GM15510 (cell line): ENCODE measurements around the gene HSPA12B.

Experiments
- POLR2A ChIP-seq: IDR thresholded peaks from 3 replicates; pipeline ENCODE4 v1.6.1; 2011; ENCODE audit warnings: borderline replicate concordance; ENCODE audit not compliant: insufficient read length; ENCODE audit errors: extremely low read depth

The HSPA12B gene

GRCh38 chr20:3794701-3795420 is 62.4 kb downstream of the HSPA12B start:
- no peak for TF ChIP-seq POLR2A

GRCh38 chr20:3795511-3796468 is 63.3 kb downstream of the HSPA12B start, which contains the start of gene CDC25B:
Gene CDC25B (plus strand): TSS chr20:3796310. CDS start chr20:3796532, 222 bp downstream.
- TF ChIP-seq POLR2A, result peak; percentile 60

GRCh38 chr20:3796477-3797225 is 64.2 kb downstream of the HSPA12B start:
- no peak for TF ChIP-seq POLR2A

- TF ChIP-seq POLR2A, result no peak
Measured at GRCh38 chr20:3797226-3797545, 64.7 kb downstream of the HSPA12B start.

- TF ChIP-seq POLR2A, result no peak
Measured at GRCh38 chr20:3797592-3798372, 65.3 kb downstream of the HSPA12B start.

- TF ChIP-seq POLR2A, result no peak
Measured at GRCh38 chr20:3798373-3798768, 65.9 kb downstream of the HSPA12B start.

GRCh38 chr20:3798908-3799248 is 66.4 kb downstream of the HSPA12B start:
- TF ChIP-seq POLR2A, result no peak

- TF ChIP-seq POLR2A, result no peak
Measured at GRCh38 chr20:3800256-3800877, 67.9 kb downstream of the HSPA12B start.

GRCh38 chr20:3800878-3801260 is 68.4 kb downstream of the HSPA12B start:
- TF ChIP-seq POLR2A, result no peak

- no peak for TF ChIP-seq POLR2A
Measured at GRCh38 chr20:3801299-3801698, 68.8 kb downstream of the HSPA12B start.

GRCh38 chr20:3801846-3802245 is 69.4 kb downstream of the HSPA12B start:
- no peak for TF ChIP-seq POLR2A
